ENCODE results near the gene RBBP8.

DNA sequence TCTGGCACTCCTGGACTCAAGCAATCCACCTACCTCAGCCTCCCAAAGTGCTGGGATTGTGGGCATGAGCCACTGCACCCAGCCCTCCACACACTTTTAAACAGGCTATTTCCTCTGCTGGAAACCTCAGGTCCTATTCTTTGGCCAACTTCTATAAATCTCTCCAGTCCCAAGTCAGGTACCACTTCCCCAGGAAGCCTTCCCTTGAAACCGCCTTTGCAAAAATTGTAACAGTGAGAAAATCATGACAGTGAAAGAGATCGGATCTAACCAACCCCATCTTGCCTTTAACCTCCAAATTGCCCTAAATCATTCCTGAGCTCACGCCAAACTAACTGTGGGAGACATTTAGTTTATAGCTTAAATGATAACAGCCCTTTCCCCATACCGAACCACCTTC, 134.9 kb downstream of the RBBP8 start:
- no peak for TF ChIP-seq EZH2phosphoT487 (IDR thresholded peaks at IDR 0.05; ENCODE audit: low read depth, severe bottlenecking, unreplicated experiment)
- TF ChIP-seq, protein P1, sequence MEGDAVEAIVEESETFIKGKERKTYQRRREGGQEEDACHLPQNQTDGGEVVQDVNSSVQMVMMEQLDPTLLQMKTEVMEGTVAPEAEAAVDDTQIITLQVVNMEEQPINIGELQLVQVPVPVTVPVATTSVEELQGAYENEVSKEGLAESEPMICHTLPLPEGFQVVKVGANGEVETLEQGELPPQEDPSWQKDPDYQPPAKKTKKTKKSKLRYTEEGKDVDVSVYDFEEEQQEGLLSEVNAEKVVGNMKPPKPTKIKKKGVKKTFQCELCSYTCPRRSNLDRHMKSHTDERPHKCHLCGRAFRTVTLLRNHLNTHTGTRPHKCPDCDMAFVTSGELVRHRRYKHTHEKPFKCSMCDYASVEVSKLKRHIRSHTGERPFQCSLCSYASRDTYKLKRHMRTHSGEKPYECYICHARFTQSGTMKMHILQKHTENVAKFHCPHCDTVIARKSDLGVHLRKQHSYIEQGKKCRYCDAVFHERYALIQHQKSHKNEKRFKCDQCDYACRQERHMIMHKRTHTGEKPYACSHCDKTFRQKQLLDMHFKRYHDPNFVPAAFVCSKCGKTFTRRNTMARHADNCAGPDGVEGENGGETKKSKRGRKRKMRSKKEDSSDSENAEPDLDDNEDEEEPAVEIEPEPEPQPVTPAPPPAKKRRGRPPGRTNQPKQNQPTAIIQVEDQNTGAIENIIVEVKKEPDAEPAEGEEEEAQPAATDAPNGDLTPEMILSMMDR (IDR thresholded peaks at IDR 0.05; ENCODE audit: poor library complexity) = no peak

Measured in hepatocyte (in vitro differentiated cells).